Mesodermal cell (in vitro differentiated cells): ENCODE measurements around the gene CEP112.

Source experiments
- H3K27ac ChIP-seq: 2 replicates; pipeline ENCODE4 v1.7.0; 2013; ENCODE audit warnings: mild to moderate bottlenecking, low read depth, low read length, moderate library complexity; ENCODE audit not compliant: severe bottlenecking
- H3K36me3 ChIP-seq: 2 replicates; pipeline ENCODE4 v1.7.1; 2013; ENCODE audit warnings: mild to moderate bottlenecking, low read length, moderate library complexity; ENCODE audit not compliant: control insufficient read depth, insufficient read depth
- H3K4me1 ChIP-seq: one replicate; pipeline ENCODE4 v1.7.1; 2013; ENCODE audit warnings: mild to moderate bottlenecking, low read length; ENCODE audit not compliant: insufficient read depth, control insufficient read depth, poor library complexity, severe bottlenecking
- H3K4me3 ChIP-seq: 2 replicates; pipeline ENCODE4 v1.7.0; 2013; ENCODE audit warnings: low read length, control low read depth, mild to moderate bottlenecking; ENCODE audit not compliant: insufficient read depth, poor library complexity, severe bottlenecking; ENCODE audit errors: extremely low read depth
- H3K9me3 ChIP-seq: 2 replicates; pipeline ENCODE4 v1.7.1; 2013; ENCODE audit warnings: mild to moderate bottlenecking, low read length, moderate library complexity; ENCODE audit not compliant: control insufficient read depth
- WGBS, 2 experiments: methylation state at CpG; one replicate each; pipeline ENCODE4 v1.1.5; 2013; ENCODE audit warnings: missing lambda C conversion rate in 2 of 2; ENCODE audit not compliant: insufficient coverage in 2 of 2; 5-methylcytosine and 5-hydroxymethylcytosine counted together

Gene CEP112

GRCh38 chr17:65759532-65759931 lies 432.4 kb downstream of the CEP112 start:
- WGBS, 2 experiments, result 100% methylated on average over 2 of the region's 4 CpGs; no CpG with 5 or more reads in 1 of the 2 experiments
- Histone ChIP-seq H3K4me1 (peaks cover 8% of the 10 kb centered on the region), H3K4me3 (no peak overlapping the region), H3K27ac (no peak overlapping the region), H3K9me3 (no peaks in the 10 kb centered on the region), H3K36me3 (no peaks in the 10 kb centered on the region)

DNA sequence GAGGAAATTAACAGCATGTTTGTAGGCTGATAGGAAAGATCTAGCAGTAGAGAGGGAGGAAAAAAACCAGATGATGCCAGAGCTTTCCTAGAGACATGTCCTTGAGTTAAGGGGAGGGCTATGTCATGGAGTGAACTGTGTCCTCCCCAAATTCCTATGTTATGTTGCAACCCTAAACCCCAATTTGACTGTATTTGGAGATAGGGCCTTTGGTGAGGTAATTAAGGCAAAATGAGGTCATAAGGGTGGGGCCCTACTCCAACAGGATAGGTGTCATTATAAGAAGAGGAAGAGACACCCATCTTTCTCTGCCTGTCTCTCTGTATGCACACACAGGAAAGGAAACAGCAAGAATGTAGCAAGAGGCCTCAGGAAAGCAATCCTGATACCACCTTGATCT lies 435.2 kb downstream of the CEP112 start:
- H3K9me3 ChIP-seq, result no peaks in the 10 kb centered on the region
- no peak overlapping the region for H3K27ac ChIP-seq
- peaks cover 8% of the 10 kb centered on the region for H3K4me1 ChIP-seq
- no peaks in the 10 kb centered on the region for H3K36me3 ChIP-seq
- no peak overlapping the region for H3K4me3 ChIP-seq

GRCh38 chr17:65755799-65756198 lies 436.1 kb downstream of the CEP112 start:
- Histone ChIP-seq H3K4me1 (peaks cover 8% of the 10 kb centered on the region), H3K36me3 (no peaks in the 10 kb centered on the region), H3K9me3 (no peaks in the 10 kb centered on the region), H3K27ac (no peak overlapping the region), H3K4me3 (no peak overlapping the region)

DNA sequence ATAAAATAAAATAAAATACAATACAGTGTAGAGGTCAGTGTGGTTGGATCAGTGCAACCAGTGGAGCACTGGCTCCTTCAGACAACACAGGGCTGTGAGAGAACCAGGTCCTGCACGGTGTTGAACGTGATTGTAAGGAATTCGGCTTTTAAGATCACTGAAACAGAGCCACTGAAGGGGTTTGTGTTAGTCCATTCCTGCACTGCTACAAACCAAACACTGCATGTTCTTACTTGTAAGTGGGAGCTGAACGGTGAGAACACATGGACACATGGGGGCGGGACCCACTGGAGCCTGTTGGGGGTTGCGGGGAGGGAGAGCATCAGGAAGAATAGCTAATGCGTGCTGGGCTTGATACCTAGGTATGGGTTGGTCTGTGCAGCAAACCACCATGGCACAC lies 437.3 kb downstream of the CEP112 start:
- 100% methylated on average over 2 to 3 of the region's 7 CpGs for WGBS, 2 experiments
- peaks cover 12% of the 10 kb centered on the region for H3K4me1 ChIP-seq
- no peaks in the 10 kb centered on the region for H3K36me3 ChIP-seq
- no peaks in the 10 kb centered on the region for H3K9me3 ChIP-seq
- no peak overlapping the region for H3K27ac ChIP-seq
- H3K4me3 ChIP-seq, result no peak overlapping the region

DNA sequence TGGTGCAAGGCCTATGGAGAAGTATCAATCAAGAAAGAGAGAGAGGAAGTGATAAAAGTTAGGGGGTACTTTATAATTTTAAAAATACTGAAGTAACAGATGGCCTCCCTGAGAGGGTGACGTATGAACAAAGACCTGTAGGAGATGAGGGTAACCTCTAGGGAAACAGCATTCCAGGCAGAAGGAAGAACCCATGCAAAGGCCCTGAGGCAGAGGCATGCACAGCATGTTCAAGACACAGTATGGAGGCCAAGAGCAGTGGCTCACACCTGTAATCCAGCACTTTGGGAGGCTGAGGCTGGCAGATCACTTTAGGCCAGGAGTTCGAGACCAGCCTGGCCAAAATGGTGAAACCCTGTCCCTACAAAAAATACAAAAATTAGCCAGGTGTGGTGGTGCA lies 437.9 kb downstream of the CEP112 start:
- Histone ChIP-seq H3K36me3 (no peaks in the 10 kb centered on the region), H3K9me3 (no peaks in the 10 kb centered on the region), H3K4me3 (no peak overlapping the region), H3K27ac (no peak overlapping the region), H3K4me1 (peaks cover 12% of the 10 kb centered on the region)
- WGBS, 2 experiments, result 94% methylated on average over 2 of the region's 2 CpGs

DNA sequence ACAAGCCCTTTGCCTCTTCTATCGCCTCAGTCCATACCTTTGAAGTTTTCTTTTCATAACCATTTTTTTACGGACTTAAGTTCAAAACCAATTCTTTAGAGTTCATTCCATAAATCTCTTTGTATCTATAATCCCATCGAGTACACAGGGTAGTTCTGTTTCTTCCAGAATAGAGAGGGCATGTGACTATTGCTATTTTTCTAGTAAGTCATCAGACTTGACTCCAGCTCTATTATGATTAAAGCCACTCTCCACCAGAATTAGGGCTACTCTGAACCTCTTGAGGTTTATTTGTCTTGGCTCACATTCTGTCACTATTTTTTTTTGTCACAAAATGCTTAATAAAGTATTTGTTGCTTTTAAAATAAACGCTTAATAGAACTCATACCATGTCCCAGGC lies 438.6 kb downstream of the CEP112 start:
- H3K36me3 ChIP-seq, result no peaks in the 10 kb centered on the region
- H3K9me3 ChIP-seq, result no peaks in the 10 kb centered on the region
- H3K4me1 ChIP-seq, result peaks cover 12% of the 10 kb centered on the region
- 100% methylated on average over 1 of the region's 4 CpGs; no CpG with 5 or more reads in 1 of the 2 experiments for WGBS, 2 experiments
- no peak overlapping the region for H3K4me3 ChIP-seq
- no peak overlapping the region for H3K27ac ChIP-seq

- Histone ChIP-seq H3K4me3 (no peak overlapping the region), H3K9me3 (no peaks in the 10 kb centered on the region), H3K27ac (no peak overlapping the region), H3K4me1 (peaks cover 4% of the 10 kb centered on the region), H3K36me3 (no peaks in the 10 kb centered on the region)
- 70 to 88% methylated on average over 5 of the region's 5 CpGs for WGBS, 2 experiments
Measured at GRCh38 chr17:65751263-65751662, 440.7 kb downstream of the CEP112 start.

- no peak overlapping the region for H3K4me3 ChIP-seq
- H3K4me1 ChIP-seq, result peaks cover 4% of the 10 kb centered on the region
- no peak overlapping the region for H3K27ac ChIP-seq
- H3K36me3 ChIP-seq, result no peaks in the 10 kb centered on the region
- no peaks in the 10 kb centered on the region for H3K9me3 ChIP-seq
- WGBS, 2 experiments, result 100% methylated on average over 1 of the region's 2 CpGs
Measured at GRCh38 chr17:65750631-65751115, 441.3 kb downstream of the CEP112 start.

DNA sequence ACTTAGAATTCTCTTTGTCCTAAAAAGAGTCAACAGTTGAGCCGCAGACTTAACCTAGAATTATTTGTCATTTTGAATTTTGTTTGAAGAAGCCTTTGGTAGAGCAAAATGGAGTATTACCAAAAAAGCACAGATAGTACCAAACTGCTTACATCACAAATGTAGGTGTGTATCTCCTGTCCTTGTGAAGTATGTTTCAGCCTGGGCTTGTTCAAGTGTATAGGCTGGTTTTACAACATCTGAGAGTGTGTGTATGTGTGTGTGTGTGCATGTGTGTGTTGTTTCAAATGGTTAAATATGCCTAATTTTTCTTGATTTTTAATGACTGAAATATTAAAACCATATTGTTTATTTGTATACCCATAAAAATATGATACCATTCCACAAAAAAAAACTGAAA lies 441.8 kb downstream of the CEP112 start:
- WGBS, 2 experiments, result no CpG with 5 or more reads among the region's 1 CpG
- no peak overlapping the region for H3K27ac ChIP-seq
- no peaks in the 10 kb centered on the region for H3K36me3 ChIP-seq
- no peaks in the 10 kb centered on the region for H3K9me3 ChIP-seq
- H3K4me1 ChIP-seq, result peaks cover 4% of the 10 kb centered on the region
- no peak overlapping the region for H3K4me3 ChIP-seq

DNA sequence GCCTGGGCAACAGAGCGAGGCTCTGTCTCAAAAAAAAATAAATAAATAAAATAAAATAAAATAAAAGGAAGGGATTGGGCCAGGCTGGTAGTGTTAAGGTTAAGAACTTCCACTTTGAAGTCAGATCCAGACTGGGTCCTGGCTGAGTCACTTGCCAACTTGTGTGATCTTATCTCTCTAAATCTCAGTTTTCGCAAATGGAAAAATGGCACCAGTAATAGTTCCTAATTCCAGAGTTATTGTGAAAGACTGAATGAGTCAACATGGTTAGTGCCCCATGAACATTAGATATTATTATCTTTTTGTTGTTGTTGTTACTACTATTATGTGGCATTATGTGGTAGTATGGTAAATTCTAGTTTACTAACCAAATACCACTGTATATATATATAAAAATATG lies 442.5 kb downstream of the CEP112 start:
- Histone ChIP-seq H3K4me3 (no peak overlapping the region), H3K27ac (no peak overlapping the region), H3K9me3 (no peaks in the 10 kb centered on the region), H3K36me3 (no peaks in the 10 kb centered on the region), H3K4me1 (peaks cover 4% of the 10 kb centered on the region)
- WGBS, 2 experiments, result no CpG with 5 or more reads among the region's 2 CpGs

DNA sequence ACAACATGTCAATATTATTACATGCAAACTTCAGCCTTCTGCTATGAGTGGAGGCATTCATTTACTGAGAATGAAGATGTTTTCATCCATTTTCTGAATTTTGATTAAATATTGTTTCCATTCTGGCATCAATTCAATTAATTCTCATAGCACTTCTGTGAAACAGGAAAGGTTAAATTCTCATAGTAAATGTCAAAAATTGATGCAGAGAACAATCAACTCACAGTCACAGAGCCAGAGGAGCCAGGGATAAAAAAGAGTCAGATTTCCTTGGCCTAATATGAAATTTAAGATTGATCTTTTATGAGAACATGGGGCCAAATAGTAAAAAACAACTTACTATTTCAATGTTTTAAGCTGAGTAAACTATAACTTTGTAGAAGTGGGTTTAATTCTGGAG lies 446.7 kb downstream of the CEP112 start:
- H3K9me3 ChIP-seq, result no peaks in the 10 kb centered on the region
- H3K36me3 ChIP-seq, result no peaks in the 10 kb centered on the region
- H3K4me1 ChIP-seq, result peaks cover 11% of the 10 kb centered on the region
- H3K4me3 ChIP-seq, result no peak overlapping the region
- no peak overlapping the region for H3K27ac ChIP-seq

DNA sequence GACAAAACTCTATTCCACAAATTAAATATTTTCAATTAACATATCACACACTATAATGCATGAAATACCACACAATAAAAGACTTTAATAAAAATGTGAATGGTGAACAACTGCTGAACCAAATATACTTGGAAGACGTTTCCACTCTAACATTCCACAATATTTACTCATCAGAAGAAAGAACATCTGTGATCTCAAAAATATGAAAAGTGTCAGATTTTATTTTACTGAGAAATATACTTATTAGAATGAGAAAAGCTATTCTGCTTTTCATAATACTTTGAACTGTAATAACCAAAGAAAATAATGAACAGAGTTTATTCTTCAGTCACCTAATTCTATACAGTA lies 448.7 kb downstream of the CEP112 start:
- Histone ChIP-seq H3K9me3 (no peaks in the 10 kb centered on the region), H3K4me1 (peaks cover 11% of the 10 kb centered on the region), H3K27ac (no peak overlapping the region), H3K36me3 (peaks cover 5% of the 10 kb centered on the region), H3K4me3 (no peak overlapping the region)
- no CpG with 5 or more reads among the region's 1 CpG for WGBS, 2 experiments
